Adipocyte (in vitro differentiated cells): ENCODE results near the gene ZNF839.

Experiments used
- DNase-seq: peaks from one replicate; pipeline ENCODE4 v3.0.0-alpha.2; 2015; ENCODE audit warnings: low read depth
- H3K27me3 ChIP-seq: replicated peaks from 2 replicates; pipeline ENCODE4 v1.7.0; 2013; ENCODE audit warnings: mild to moderate bottlenecking, low read length, moderate library complexity; ENCODE audit not compliant: control insufficient read depth, insufficient read depth
- H3K36me3 ChIP-seq: 2 replicates; pipeline ENCODE4 v1.7.0; 2013; ENCODE audit warnings: low read length, mild to moderate bottlenecking, moderate library complexity; ENCODE audit not compliant: control insufficient read depth, insufficient read depth, severe bottlenecking
- H3K4me1 ChIP-seq: 2 replicates; pipeline ENCODE4 v1.7.0; 2013; ENCODE audit warnings: mild to moderate bottlenecking, low read length, moderate library complexity; ENCODE audit not compliant: control insufficient read depth, insufficient read depth
- H3K4me3 ChIP-seq: 2 replicates; pipeline ENCODE4 v1.7.0; 2013; ENCODE audit warnings: mild to moderate bottlenecking, low read length, moderate library complexity
- H3K9ac ChIP-seq: 2 replicates; pipeline ENCODE4 v1.7.0; 2013; ENCODE audit warnings: mild to moderate bottlenecking, low read length, moderate library complexity
- H3K9me3 ChIP-seq: 2 replicates; pipeline ENCODE4 v1.7.0; 2013; ENCODE audit warnings: mild to moderate bottlenecking, low read length, moderate library complexity; ENCODE audit not compliant: control insufficient read depth

The ZNF839 gene

GRCh38 chr14:102319351-102320032 is at the start of gene ZNF839:
TSS of gene ZNF839 (plus strand) at chr14:102319746. CDS start at chr14:102319766, 20 bp downstream.
- DNase-seq: peak; percentile 93
- Histone ChIP-seq H3K9me3 (no peaks in the 10 kb centered on the region), H3K36me3 (no peaks in the 10 kb centered on the region), H3K4me1 (peaks cover 35% of the 10 kb centered on the region), H3K4me3 (peak within 1 kb of the TSS; percentile 94), H3K27me3 (no peaks in the 10 kb centered on the region), H3K9ac (peak within 1 kb of the TSS; percentile 92)

GRCh38 chr14:102272392-102272791 is 47.2 kb upstream of the ZNF839 start:
- DNase-seq: peak; percentile 31
- Histone ChIP-seq H3K4me1 (peaks cover 2% of the 10 kb centered on the region), H3K9me3 (no peaks in the 10 kb centered on the region), H3K36me3 (no peaks in the 10 kb centered on the region), H3K27me3 (no peaks in the 10 kb centered on the region), H3K4me3 (no peak overlapping the region), H3K9ac (no peak overlapping the region)

GRCh38 chr14:102275866-102276265 is 43.7 kb upstream of the ZNF839 start:
- no peaks in the 10 kb centered on the region for H3K36me3 ChIP-seq
- H3K4me3 ChIP-seq: no peak overlapping the region
- H3K4me1 ChIP-seq: peaks cover 18% of the 10 kb centered on the region
- H3K9ac ChIP-seq: no peak overlapping the region
- no peak for DNase-seq
- no peaks in the 10 kb centered on the region for H3K27me3 ChIP-seq
- no peaks in the 10 kb centered on the region for H3K9me3 ChIP-seq

- no peak overlapping the region for H3K9ac ChIP-seq
- peaks cover 4% of the 10 kb centered on the region for H3K36me3 ChIP-seq
- H3K4me3 ChIP-seq: no peak overlapping the region
- DNase-seq: no peak
- peaks cover 16% of the 10 kb centered on the region for H3K4me1 ChIP-seq
- H3K27me3 ChIP-seq: no peaks in the 10 kb centered on the region
- no peaks in the 10 kb centered on the region for H3K9me3 ChIP-seq
Observed at GRCh38 chr14:102277874-102278630, 41.5 kb upstream of the ZNF839 start.

GRCh38 chr14:102278631-102278935 is 41.0 kb upstream of the ZNF839 start:
- Histone ChIP-seq H3K4me3 (no peak overlapping the region), H3K9me3 (no peaks in the 10 kb centered on the region), H3K9ac (no peak overlapping the region), H3K27me3 (no peaks in the 10 kb centered on the region), H3K4me1 (peaks cover 16% of the 10 kb centered on the region), H3K36me3 (peaks cover 4% of the 10 kb centered on the region)
- no peak for DNase-seq

- H3K27me3 ChIP-seq: no peaks in the 10 kb centered on the region
- no peak for DNase-seq
- H3K9ac ChIP-seq: no peak overlapping the region
- no peaks in the 10 kb centered on the region for H3K9me3 ChIP-seq
- H3K4me3 ChIP-seq: no peak overlapping the region
- H3K36me3 ChIP-seq: peaks cover 4% of the 10 kb centered on the region
- peaks cover 16% of the 10 kb centered on the region for H3K4me1 ChIP-seq
Observed at GRCh38 chr14:102279282-102279681, 40.3 kb upstream of the ZNF839 start.

GRCh38 chr14:102279688-102280348 is 39.7 kb upstream of the ZNF839 start:
- Histone ChIP-seq H3K9ac (peak overlapping the region; percentile 27), H3K4me3 (no peak overlapping the region), H3K9me3 (no peaks in the 10 kb centered on the region), H3K36me3 (peaks cover 4% of the 10 kb centered on the region), H3K27me3 (no peaks in the 10 kb centered on the region), H3K4me1 (peaks cover 16% of the 10 kb centered on the region)
- DNase-seq: peak; percentile 84

- Histone ChIP-seq H3K4me1 (peaks cover 16% of the 10 kb centered on the region), H3K36me3 (peaks cover 4% of the 10 kb centered on the region), H3K4me3 (no peak overlapping the region), H3K9me3 (no peaks in the 10 kb centered on the region), H3K27me3 (no peaks in the 10 kb centered on the region), H3K9ac (peak overlapping the region; percentile 27)
- DNase-seq: peak; percentile 86
Observed at GRCh38 chr14:102280376-102280962, 39.1 kb upstream of the ZNF839 start.

- DNase-seq: no peak
- Histone ChIP-seq H3K4me3 (no peak overlapping the region), H3K36me3 (peaks cover 4% of the 10 kb centered on the region), H3K27me3 (no peaks in the 10 kb centered on the region), H3K9me3 (no peaks in the 10 kb centered on the region), H3K4me1 (peaks cover 16% of the 10 kb centered on the region), H3K9ac (no peak overlapping the region)
Observed at GRCh38 chr14:102282751-102283465, 36.6 kb upstream of the ZNF839 start.

- no peaks in the 10 kb centered on the region for H3K9me3 ChIP-seq
- no peak overlapping the region for H3K9ac ChIP-seq
- H3K36me3 ChIP-seq: peaks cover 4% of the 10 kb centered on the region
- H3K27me3 ChIP-seq: no peaks in the 10 kb centered on the region
- H3K4me3 ChIP-seq: no peak overlapping the region
- H3K4me1 ChIP-seq: peaks cover 16% of the 10 kb centered on the region
- DNase-seq: no peak
Observed at GRCh38 chr14:102283631-102284129, 35.9 kb upstream of the ZNF839 start.
